HG02571 (cell line): ENCODE data around the gene TACC3.
"Not testable (repeated sequence)": the region's sequence is repeated elsewhere in the genome, so short reads cannot be mapped to it uniquely, and the experiment has no call there.

ENCODE experiments used
- ATAC-seq: cut with Tn5 transposase; IDR thresholded peaks from one replicate; pipeline ENCODE4 v1.9.1; 2021; ENCODE audit warnings: mild to moderate bottlenecking, moderate library complexity; ENCODE audit not compliant: unreplicated experiment

TACC3 gene

DNA sequence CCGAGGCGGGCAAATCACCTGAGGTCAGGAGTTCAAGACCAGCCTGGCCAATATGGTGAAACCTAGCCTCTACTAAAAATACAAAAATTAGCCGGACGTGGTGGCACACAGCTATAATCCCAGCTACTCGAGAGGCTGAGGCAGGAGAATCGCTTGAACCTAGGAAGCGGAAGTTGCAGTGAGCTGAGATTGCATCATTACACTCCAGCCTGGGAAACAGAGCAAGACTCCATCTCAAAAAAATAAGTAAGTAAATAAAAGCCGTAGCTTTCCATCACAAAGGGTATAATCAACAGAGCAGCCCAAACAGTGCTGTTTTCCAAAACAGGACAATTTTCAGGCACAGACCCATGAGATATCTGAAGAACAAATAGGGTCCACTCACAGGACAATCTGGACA is 19.6 kb upstream of the TACC3 start:
- not testable (repeated sequence) for ATAC-seq

DNA sequence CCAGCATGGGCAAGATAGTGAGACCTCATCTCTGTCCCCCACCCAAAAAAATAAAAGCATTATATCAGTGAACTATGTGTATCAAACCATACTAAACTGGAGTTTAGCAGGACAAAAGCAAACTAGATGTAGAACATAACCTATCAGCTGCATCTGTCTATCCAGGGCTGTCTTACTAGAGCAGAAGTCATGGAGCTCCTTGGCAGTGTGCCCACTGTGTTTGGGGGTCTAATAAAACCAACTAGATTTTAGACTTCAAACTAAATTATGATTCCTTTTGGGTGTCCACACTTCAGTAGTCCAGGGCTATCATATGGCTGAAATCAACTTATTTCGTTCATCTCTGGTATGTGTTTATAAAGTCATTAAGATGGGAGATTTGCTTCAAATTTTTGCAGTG is 17.5 kb upstream of the TACC3 start:
- no peak for ATAC-seq

DNA sequence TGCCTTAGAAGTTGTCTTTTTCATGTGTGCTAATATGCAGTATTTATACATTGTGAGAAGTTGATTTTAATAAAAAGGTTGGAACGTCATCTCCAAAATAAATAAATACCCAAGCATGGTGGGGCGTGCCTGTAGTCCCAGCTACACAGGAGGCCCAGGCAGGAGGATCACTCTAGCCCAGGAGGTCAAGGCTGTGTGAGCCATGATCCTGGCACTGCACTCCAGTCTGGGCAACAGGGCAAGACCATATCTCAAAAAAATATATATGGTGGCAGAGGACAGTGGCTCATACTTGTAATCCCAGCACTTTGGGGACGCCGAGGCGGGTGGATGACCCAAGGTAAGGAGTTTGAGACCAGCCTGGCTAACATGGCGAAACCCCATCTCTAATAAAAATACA is 15.6 kb upstream of the TACC3 start:
- ATAC-seq = no peak

- no peak for ATAC-seq
Observed at GRCh38 chr4:1706358-1706757, 15.0 kb upstream of the TACC3 start.

DNA sequence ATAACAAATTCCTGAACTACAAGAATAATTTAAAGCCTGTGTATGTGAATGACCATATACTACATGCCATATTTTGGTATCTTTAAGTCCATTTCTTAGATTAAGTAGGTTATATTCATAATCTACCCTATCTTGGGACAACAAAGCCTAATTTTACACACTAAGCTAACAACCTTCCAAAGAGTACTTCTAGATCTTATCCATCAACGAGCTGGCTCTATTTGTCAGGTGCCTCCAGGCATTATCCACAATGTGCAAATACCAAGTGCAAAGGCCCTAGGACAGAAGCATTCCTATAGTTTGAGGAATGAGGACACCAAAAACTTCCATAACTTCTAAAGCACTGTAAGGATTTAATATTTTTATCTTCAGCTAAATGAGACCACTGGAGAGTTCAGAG is 12.7 kb upstream of the TACC3 start:
- ATAC-seq = no peak

DNA sequence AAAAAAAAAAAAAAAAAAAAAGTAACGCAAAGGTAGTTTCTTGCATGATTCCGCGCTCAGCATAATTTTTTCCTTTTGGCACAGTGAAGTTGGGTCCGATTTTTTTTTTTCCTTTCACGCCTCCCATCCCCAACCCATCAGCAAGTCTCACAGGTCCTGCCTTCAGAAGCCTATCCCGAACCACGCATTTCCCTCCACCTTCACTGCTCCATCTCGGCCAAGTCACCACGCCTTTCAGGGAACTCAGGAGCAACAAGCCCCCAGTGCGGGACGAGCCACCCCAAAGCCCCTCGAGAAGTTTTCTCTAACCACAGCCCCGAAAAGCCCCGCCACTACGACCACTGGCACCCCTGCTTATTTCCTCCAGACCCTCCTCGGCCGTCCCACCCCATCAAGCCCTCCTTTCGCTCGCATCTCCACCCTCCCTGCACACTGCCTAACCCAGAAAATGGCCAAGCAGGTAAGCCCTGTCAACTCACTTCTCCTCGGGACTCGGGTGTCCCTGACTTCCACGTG is 10.2 kb upstream of the TACC3 start:
- no peak for ATAC-seq

DNA sequence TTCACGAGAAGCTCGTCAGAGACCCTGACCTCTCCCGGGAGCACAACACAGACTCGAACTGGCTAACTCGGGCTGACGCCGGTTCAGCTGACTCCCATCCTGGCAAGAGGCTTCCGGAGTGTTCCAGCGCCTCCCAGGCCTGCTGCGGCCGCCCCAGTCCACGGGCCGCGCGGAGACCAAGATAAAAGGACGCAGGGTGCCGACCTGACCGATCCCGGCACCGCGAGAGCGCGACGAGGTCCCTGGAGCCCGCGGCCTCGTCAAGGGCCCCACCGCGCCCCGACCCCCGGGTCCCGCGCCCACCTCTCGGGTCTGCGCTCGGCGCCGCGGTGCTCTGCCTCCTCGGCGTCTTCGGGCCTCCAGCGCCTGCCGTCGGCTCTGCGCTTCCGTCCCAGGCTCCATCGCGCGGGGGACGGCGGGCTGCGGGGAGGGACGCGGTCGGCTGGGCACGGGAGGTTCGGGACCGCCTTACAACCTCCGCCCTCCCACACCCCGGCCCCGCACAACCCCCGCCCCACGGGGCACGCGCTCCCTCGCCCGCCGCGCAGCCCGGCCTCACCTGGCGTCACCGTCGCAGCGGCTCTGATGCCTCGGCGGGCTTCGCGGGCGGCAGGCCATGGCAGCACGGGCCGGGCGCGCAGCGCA is 9.6 kb upstream of the TACC3 start:
- ATAC-seq = peak; percentile 6

GRCh38 chr4:1712216-1713002 is 8.9 kb upstream of the TACC3 start, which contains the start of gene SLBP:
Gene SLBP, minus strand, starts transcription at chr4:1712319. Its CDS starts 131 bp downstream, at chr4:1712188.
- peak; percentile 76 for ATAC-seq

- peak; percentile 4 for ATAC-seq
Observed at GRCh38 chr4:1713003-1713851, 8.1 kb upstream of the TACC3 start.

DNA sequence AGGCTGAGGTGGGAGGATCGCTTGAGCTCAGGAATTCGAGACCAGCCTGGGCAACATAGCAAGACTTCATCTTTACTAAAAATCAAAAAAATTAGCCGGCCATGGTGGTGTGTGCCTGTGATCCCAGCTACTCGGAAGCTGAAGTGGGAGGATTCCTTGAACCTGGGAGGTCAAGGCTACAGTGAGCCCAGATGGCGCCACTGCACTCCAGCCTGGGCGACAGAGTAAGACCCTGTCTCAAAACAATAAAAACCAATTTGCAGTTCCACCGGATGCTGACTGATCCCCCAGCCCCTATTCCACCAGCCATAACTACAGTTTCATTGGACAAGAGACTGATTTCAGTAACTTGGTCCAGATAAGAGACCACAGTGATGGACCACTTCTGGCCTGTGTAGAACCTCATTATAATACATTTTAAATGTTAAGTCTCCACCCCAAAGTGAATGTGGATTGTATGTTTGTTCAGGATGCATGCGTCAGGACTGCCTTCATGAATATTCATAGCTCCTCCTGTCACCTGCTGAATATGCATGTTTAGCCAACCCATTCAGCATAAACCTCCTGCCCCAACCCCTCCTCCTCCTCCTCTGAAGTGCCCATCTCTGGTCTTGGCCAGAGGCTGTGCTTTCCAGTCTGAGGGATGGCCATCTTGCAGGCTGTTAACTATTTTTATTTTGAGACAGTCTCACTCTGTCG is 6.9 kb upstream of the TACC3 start:
- no peak for ATAC-seq

GRCh38 chr4:1715002-1715758 is 6.1 kb upstream of the TACC3 start:
- no peak for ATAC-seq

DNA sequence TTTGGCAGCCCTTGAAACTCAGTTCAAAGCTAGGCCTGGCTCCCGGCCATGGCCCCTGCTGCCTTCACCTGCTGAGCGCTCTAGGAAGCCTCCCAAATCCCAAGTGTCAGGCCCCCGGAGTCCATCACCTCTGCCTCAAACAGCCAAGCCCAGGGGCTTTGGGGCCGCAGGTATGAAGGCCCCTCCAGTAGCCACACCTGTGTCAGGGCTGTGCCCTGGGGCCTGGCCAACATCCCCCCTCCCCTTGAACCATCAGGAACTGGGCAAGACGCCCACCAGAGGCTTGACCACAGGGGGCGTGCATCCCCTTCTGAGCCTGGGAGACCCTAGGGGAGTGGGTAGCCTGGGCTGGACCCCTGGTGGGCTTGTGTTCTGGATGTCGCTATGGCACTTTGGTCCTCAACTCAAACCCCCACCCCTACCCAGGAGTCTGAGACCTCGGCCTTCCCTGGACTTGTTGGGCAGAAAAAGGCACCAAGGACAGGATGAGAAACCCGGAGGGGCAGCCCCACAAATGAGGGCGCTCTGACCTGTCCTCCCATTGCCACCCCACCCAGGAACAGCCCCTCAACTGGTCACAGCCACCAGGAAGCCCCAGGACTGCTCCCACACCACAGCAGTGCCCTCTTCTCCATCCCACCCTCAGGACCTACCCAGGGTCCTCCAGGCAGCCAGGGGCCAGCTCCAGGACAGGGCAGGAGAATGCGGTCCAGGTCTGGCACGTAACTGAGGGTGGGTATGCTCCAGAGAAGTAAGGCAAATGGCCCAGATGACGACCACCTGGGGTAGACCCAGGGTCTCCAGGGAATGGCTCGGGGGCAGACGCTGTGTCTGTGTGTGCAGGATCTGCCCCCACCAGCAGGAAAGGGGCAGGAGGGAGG is 5.0 kb upstream of the TACC3 start:
- ATAC-seq = no peak

DNA sequence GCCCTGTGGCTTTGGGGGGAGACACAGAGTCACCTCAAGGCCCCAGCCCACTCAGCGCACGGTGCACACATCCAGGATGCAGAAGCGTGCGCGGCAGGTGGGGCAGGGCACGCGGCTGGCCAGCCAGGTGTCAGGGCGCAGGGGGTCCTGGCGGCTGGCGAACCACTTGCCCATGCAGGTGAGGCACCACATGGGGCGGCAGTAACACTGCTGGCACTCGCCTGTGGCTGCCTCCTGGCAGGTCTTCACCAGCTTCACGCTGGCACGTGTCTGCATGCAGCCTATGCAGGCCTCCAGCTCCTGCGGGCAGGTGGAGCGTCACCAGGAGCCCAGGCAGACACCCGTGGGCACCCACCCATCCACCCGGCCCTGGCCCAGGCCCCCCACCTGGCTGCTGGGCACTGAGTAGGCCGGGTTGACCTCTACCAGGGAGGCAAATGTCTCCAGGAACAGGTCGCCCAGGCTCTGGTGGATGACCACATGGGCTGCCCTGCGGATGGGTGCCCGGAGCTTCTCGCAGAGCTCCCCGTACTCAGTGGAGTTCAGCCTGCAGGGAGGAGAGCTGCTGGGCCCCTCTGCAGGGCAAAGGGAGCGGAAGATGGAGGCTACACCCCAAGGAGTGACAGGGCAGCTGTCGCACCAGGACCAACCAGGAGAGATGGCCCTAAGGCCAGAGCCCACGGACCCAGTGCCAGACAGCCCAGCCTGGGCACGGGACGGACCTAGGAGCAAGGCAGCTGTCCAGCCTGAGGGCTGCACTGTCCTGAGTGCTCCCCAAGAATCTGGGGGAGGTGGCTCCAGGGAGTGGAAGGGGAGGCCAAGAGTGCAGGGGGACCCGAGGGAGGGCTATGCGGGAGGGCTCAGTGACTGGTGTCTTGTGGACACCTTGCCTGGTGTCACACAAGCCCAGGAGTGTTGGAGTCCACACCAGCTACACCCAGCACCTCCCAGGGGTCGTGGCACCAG is 3.9 kb upstream of the TACC3 start:
- no peak for ATAC-seq

- ATAC-seq = no peak
Observed at GRCh38 chr4:1718095-1718850, 3.0 kb upstream of the TACC3 start.

GRCh38 chr4:1720163-1720983 is 948 bp upstream of the TACC3 start:
- no peak for ATAC-seq
